Measurements from ENCODE around the gene DET1.
"Not testable (repeated sequence)": the region's sequence is repeated elsewhere in the genome, so short reads cannot be mapped to it uniquely, and the experiment has no call there.

GRCh38 chr15:88473661-88474293 is 72.7 kb downstream of the DET1 start:
- TF ChIP-seq CTCF (IDR thresholded peaks at IDR 0.05); SIN3A (IDR thresholded peaks at IDR 0.05; ENCODE audit: borderline replicate concordance, insufficient read depth, low read depth, low read length): not testable (repeated sequence)
